BE2C (cell line): ENCODE data around the gene RAI1.

Experiments used
- DNase-seq: peaks from one replicate; pipeline ENCODE4 v3.0.0-alpha.2; 2020
- H3K27me3 ChIP-seq: fragments of 250-450 bp; sonication (Bioruptor Pico); 2 replicates; pipeline ENCODE4 v1.5.1; 2020; ENCODE audit warnings: mild to moderate bottlenecking
- H3K36me3 ChIP-seq: fragments of 250-450 bp; sonication (Bioruptor Pico); 2 replicates; pipeline ENCODE4 v1.5.1; 2020; ENCODE audit warnings: mild to moderate bottlenecking
- H3K4me1 ChIP-seq: fragments of 250-450 bp; sonication (Bioruptor Pico); 2 replicates; pipeline ENCODE4 v1.5.1; 2020
- H3K4me3 ChIP-seq: 2 replicates; pipeline ENCODE4 v1.5.1; 2011; ENCODE audit warnings: low read depth, low read length
- H3K9me3 ChIP-seq: fragments of 250-450 bp; sonication (Bioruptor Pico); 2 replicates; pipeline ENCODE4 v1.5.1; 2020
- CTCF ChIP-seq: IDR thresholded peaks from 2 replicates; pipeline ENCODE4 v1.5.1; 2012; ENCODE audit warnings: mild to moderate bottlenecking, low read depth, low read length

The RAI1 gene

GRCh38 chr17:17698371-17698770 lies 17.1 kb downstream of the RAI1 start:
- Histone ChIP-seq H3K4me3 (no peak overlapping the region), H3K36me3 (no peaks in the 10 kb centered on the region), H3K27me3 (no peaks in the 10 kb centered on the region), H3K9me3 (no peaks in the 10 kb centered on the region), H3K4me1 (peaks cover 9% of the 10 kb centered on the region)
- TF ChIP-seq CTCF: no peak
- no peak for DNase-seq

- no peaks in the 10 kb centered on the region for H3K9me3 ChIP-seq
- no peak for TF ChIP-seq CTCF
- DNase-seq: no peak
- no peaks in the 10 kb centered on the region for H3K36me3 ChIP-seq
- H3K27me3 ChIP-seq: no peaks in the 10 kb centered on the region
- H3K4me3 ChIP-seq: no peak overlapping the region
- H3K4me1 ChIP-seq: peaks cover 9% of the 10 kb centered on the region
Measured at GRCh38 chr17:17698869-17699351, 17.7 kb downstream of the RAI1 start.

GRCh38 chr17:17699491-17699890 lies 18.2 kb downstream of the RAI1 start:
- Histone ChIP-seq H3K36me3 (no peaks in the 10 kb centered on the region), H3K4me3 (no peak overlapping the region), H3K27me3 (no peaks in the 10 kb centered on the region), H3K9me3 (no peaks in the 10 kb centered on the region), H3K4me1 (peaks cover 9% of the 10 kb centered on the region)
- DNase-seq: no peak
- TF ChIP-seq CTCF: no peak

- Histone ChIP-seq H3K9me3 (no peaks in the 10 kb centered on the region), H3K27me3 (no peaks in the 10 kb centered on the region), H3K36me3 (no peaks in the 10 kb centered on the region), H3K4me3 (no peak overlapping the region), H3K4me1 (peaks cover 9% of the 10 kb centered on the region)
- DNase-seq: no peak
- TF ChIP-seq CTCF: no peak
Measured at GRCh38 chr17:17700251-17700969, 19.2 kb downstream of the RAI1 start.

- Histone ChIP-seq H3K4me3 (no peak overlapping the region), H3K27me3 (no peaks in the 10 kb centered on the region), H3K36me3 (no peaks in the 10 kb centered on the region), H3K9me3 (no peaks in the 10 kb centered on the region), H3K4me1 (peaks cover 9% of the 10 kb centered on the region)
- no peak for TF ChIP-seq CTCF
- no peak for DNase-seq
Measured at GRCh38 chr17:17701112-17701511, 19.9 kb downstream of the RAI1 start.

GRCh38 chr17:17701658-17702057 lies 20.4 kb downstream of the RAI1 start:
- H3K27me3 ChIP-seq: no peaks in the 10 kb centered on the region
- peaks cover 9% of the 10 kb centered on the region for H3K4me1 ChIP-seq
- no peaks in the 10 kb centered on the region for H3K9me3 ChIP-seq
- no peak overlapping the region for H3K4me3 ChIP-seq
- no peaks in the 10 kb centered on the region for H3K36me3 ChIP-seq
- no peak for TF ChIP-seq CTCF
- DNase-seq: no peak
